HG03354 (cell line): ENCODE results near the gene TSPAN9.

ENCODE experiments used
- ATAC-seq: cut with Tn5 transposase; IDR thresholded peaks from one replicate; pipeline ENCODE4 v1.9.1; 2021; ENCODE audit warnings: mild to moderate bottlenecking; ENCODE audit not compliant: unreplicated experiment, poor library complexity, severe bottlenecking

TSPAN9 gene

DNA sequence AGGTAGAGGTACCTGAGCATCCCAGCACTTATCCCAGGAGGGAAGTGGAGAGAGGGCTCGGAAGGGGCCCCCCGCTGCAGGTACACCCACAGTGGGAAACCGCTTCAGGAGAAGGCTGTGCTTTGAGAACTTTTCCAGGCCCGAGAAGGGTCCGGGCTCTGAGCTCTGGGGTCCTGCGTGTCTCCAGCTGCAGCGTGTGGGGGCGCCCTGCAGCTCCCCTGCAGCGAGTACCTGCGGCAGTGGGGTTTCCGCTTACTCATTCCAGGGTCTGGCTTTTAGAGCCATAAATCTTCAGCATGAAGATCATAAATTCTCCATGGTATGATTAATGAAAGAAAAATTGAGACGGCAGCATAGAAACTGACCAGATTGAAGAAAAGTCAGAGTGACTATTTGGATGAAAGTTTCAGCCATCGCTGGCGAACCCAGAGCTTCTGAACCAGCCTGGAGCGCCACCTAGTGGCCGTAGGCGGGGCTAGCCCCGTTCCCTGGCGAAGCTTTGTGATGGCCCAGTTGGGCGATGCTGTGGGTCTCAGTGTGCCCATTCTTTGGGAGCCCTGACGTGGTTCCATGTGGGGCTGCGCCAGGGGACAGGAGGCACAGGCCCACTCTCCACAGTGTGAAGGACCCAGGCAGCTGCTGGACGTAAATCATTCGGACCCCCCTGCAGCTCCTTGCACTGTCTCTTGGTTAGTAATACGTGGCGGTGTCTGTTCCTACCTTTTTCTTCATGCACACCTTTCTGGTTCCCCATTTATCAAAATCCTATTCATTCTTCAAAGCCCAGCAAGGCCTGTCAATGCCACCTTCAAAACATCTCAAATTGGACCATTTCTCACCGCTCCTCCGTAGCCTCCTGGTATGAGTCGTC is 198.2 kb downstream of the TSPAN9 start:
- peak; percentile 69 for ATAC-seq

DNA sequence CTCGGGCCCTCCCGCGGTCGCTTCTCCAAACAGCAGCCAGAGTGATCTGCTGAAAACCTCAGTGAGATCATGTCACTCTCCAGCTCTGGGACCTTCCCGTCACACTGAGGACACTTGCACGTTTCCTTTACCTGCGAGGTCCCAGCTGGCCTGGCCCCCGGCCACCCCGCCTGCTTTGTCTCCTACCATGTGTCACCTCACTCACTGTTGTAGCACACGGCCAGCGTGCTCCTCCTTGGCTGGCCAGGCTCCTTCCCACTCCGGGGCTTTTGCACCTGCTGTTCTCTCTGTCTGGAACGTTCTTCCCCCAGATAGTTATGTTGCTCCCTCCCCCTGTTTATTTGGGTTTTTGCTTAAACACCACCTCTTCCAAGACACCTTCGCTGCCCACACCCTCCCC is 199.0 kb downstream of the TSPAN9 start:
- ATAC-seq = no peak

DNA sequence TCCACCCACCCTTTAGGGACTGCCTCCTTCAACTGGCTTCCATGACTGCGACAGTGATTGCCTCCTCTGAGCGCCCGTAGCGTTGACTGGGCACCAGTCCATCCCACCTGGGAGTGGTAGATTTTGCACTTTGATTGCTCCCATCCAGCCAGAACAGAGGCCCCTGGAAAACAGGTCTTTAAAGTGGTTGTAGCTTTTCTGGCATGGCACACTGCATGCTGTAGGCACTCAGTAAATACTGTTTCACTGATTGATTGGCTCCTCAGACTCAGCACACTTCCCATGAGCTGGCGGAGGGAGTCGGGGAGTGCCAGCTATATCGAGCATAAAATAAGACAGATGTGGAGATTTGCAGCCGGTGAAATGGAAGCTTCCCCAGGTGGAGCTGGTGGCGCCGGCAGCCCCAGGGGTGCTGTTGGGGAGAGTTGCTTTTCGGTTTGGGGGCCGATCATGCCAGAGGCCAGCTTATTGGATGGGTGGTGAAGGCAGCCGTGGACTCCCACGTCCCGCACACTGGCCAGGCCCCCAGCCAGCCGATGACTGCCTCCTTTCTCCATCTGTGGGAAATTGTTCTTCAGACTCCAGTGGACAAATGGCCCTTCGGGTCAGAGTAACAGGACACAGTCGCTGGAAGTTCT is 200.2 kb downstream of the TSPAN9 start:
- no peak for ATAC-seq

DNA sequence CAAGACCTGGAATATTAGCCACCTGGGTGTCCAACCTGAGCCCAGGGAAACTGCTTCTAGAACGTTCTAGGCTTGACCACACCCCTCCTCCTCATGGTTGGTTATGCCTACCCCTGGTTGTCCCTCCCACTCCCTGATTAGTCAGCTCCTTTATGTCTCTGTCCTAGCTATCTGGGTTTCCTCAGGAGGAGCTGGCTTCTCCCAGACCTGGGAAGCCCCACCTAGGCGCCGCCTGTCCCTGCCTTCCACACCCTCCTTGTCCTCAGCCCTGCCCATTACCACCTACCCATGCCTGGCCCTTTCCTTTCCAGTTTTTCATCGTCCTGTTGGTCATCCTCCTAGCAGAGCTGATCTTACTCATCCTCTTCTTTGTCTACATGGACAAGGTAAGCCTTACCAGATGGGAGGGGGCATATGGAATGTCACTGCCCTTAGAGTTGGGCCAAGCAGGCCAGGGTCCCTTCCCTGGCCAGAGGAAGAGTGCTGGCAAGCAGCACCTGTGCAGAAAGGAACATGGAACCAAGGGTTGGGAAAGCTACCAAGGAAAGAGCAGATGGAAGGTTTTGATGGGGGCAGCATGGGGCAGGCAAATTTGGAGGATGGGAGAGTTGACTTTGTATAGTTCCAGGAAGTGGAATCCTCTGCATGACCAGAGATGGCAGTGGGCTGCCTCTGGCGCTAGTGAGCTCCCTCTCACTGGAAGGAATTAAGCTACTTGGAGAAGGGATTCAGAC is 201.7 kb downstream of the TSPAN9 start:
- ATAC-seq = no peak

DNA sequence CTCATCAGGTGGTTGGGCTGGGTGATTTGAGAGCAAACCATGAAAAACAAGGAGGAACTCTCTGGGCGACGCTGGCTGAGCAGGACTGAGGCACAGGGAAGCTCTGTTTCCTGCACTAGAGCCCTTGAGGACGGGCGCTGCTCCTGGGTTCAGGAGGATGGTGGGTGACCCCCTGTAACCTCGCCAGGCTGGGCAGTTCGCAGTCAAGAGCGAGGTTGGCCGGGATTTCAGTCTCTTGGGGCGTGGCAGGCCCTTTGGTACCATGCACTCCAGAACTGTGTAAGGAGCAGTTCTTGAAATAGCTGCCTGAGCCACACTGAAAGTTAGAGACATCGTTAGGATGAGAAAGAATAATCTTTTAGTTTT is 202.2 kb downstream of the TSPAN9 start:
- ATAC-seq = no peak

DNA sequence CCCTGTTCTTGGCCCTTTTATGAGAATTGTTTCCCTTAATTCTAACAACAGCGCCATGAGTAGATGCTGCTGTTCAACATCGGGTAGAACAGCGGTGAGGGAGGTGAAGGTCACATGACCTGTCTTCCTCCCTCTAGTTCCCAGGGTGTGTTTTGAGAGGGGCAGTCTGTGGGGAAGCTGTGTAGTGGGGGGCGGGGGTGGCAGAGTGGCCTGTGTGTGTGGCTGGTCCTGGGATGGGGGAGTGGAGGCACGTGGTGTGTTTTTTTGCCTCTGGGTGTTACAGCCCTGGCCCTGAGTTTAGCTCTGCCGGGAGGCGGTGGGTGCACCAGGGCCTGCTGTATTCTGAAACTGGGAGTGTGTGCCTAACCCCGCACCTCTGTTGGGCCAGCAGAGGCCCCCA is 202.7 kb downstream of the TSPAN9 start:
- no peak for ATAC-seq

DNA sequence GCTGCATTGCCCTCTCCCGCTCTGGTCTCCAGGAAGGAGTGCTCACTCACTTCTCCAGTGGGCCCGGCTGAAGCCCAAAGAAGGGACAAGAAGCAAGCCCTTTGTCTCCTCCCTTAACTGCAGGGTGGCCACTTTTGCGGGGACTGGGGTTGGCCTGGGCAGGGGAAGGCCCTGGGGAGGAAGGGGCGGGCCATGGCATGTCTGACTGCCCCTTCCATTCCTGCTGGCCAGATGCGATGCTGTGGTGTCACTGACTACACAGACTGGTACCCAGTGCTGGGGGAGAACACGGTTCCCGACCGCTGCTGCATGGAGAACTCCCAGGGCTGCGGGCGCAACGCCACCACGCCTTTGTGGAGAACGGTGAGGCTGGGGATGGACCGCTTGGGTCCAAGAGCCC is 203.8 kb downstream of the TSPAN9 start:
- ATAC-seq = no peak

DNA sequence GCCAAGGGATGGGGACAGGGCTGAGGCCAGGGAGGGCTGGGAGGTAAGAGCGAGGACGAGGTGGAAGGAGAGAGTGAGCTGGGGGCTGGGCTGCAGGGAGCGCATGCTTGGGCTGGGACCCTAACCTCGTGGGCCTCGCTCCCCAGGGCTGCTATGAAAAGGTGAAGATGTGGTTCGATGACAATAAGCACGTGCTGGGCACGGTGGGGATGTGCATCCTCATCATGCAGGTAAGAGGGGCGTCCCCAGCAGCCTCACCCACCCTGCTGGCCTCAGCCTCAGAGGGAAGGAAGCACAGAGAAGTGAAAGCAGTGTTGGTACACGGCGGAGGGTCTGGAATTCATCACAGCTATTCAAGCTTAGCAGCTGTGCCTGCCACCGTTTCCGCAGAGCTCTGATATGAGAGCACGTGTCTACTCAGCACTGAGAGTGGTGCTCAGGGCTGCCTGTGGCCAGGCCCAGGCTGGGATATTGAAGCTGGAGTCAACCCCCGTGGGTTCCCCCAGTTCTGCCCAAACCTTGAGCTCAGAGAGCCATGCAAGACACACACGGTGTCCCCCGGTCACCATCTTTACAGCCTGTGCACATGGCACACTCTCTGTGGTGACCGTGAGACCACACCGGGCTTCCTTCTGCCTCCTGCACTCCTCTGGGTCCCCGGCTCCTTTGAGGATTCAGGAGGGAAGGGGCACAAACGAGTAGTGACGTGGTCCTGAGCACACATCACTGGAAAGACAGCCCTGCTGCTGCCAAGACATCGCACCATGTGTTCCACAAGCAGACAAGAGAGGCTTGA is 204.6 kb downstream of the TSPAN9 start:
- no peak for ATAC-seq

DNA sequence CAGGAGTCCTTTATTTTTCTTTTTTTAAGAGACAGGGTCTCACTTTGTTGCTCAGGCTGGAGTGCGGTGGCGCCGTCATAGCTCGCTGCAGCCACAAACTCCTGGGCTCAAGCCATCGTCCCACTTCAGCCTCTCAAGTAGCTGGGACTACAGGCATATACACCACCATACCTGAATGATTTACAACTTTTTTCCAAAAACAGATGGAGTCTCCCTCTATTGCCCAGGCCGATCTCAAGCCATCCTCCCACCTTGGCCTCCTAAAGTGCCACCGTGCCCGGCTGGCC is 205.1 kb downstream of the TSPAN9 start:
- ATAC-seq = no peak

DNA sequence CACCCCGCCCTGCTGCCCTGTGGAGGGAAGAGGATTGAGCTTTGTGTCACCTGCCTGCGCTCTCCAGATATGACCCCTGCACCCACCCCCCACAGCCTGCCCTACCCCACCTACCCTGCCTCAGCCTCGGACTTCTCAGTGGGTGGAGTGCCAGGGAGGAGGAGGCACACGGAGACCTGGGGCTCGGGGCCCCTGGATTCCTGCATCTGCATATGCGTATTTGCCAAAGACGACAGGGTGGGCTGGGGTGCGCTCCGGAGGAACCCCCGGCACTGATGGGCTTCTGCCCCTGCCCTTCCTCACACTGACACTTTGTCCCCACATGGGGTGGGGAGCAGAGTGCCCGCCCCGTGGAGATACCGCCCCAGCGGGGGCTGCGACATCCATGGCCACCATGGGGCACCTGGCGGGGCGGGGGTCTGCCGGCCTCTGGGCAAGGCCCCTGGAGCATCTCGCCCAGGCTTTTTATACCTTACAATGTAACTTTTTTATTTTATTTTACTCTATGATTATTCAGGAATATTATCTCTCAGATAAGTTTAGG is 206.0 kb downstream of the TSPAN9 start:
- ATAC-seq = no peak

DNA sequence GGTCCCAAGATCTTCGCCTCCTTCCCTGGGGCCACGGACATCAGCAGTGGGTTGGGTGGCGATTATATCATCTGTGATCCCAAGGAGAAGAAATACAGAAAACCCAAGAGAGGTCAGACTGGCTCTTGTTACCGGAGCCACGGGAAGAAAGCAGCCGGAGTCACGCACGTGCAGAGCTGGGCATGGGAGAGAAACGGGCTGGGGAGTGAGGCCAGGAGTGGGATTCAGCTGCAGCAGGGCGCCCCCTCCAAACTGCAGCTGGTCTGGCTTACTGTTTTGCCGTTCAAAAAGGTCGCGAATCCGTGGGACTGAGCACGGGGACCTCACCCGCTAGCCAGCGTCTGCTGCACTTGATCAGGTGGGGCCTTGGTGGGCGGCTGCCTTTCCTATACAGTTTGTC is 207.2 kb downstream of the TSPAN9 start:
- no peak for ATAC-seq

DNA sequence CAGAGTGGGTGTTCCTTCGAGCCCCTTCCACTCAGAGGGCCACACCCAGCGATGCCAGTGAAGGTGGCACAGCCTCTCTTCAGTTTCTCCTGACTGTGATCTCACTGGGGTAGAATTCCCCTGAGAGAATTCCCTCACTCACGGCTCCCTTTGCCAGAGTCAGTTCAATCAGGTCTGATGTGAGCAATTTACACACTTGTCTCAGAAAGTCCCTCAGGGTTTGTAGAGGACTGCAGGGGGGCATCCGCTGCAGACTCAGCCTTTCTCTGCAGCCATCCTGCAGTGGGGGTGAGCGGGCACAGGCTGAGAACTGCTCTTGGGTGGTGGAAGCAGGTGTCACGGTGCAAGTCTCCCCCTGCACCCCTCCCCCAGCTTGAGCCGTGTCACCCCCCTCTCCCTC is 208.4 kb downstream of the TSPAN9 start:
- ATAC-seq = no peak

DNA sequence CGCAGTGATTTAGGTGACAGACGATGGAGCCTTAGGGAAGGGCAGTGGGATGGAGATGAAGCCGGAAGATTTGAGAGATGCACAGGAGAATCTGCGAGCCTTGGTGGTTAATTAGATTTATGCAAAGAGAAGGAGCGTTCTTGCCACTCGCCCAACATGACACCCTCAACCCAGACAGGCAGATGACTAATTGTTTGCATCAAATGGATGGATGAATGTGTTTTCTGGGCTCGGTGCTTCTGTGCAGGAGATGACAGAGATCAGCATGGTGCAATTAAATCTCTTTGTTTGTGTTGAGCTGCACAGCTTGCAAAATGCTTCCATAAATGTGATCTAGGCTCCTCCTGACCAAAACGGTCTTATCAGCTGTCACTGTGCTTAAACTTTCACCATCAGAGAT is 211.5 kb downstream of the TSPAN9 start:
- ATAC-seq = no peak

DNA sequence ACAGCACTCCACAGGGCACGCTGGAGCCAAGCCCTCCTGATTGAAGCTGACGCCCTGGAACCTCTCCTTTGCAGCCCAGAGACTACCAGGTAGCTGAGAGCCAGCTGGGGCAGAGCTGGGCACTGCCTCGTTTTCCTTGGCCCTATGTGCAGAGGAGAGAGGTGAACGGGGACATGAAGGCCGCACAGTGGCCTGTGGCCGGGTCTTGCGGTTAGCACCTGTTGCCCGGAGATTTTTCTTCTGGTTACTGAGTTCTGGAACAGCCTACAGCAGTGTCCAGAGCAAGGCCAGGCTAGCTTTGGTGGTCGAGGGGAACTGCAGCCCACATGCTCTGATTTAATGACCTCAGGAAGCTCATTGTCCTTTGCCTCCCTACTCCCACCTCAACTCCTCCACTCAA is 212.5 kb downstream of the TSPAN9 start:
- no peak for ATAC-seq

DNA sequence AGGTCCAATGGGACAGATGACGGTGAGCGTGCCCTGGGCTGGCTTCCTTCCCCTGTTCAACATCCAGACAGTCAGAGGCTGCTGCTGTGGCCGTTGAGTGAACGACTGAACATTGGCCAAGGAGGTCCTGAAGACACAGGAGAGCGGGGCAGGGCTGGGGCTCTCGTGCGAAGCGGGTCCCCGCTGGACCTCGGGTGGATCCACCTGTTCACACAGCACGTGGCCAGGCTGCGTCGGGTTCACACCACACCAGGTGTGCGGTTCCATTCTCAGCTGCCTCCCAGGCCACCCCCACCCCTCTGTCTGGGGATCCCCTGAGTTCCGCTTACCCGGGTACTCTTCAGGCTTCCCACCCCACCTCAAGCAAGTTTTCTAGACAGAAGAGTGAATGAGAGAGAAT is 214.8 kb downstream of the TSPAN9 start:
- ATAC-seq = no peak

DNA sequence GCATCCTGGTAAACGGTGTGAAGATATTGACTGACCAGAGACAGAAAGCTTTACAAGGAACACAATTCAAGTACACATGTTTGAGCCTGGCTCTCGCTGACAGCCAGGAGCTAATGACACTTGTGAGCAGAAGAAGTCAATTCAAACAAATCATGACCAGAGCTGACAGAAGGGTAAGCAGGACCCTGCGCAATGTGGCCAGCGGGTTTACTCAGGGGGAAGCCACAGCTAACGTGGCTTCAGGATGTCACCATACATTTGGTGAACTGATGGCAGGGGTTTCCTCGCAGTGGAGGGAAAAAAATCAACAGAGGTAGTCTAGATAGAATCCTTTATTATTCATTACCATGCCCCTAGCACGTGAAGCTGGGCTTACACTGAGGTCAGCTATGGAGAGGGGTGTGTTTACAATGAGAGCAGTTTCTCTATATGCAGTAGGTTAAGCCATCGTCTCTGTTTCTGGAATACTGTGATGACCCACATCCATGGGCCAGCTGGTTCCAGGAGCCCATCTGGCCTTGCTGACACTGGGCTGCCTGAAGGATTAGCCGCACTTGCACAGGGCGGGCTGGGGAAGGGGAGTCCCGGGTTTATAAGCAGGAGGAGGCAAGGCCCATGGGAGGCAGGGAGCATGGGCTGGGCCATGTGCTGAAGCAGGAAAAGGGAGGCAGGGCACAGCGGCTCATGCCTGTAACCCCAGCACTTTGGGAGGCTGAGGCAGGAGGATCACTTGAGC is 215.7 kb downstream of the TSPAN9 start:
- ATAC-seq = no peak

DNA sequence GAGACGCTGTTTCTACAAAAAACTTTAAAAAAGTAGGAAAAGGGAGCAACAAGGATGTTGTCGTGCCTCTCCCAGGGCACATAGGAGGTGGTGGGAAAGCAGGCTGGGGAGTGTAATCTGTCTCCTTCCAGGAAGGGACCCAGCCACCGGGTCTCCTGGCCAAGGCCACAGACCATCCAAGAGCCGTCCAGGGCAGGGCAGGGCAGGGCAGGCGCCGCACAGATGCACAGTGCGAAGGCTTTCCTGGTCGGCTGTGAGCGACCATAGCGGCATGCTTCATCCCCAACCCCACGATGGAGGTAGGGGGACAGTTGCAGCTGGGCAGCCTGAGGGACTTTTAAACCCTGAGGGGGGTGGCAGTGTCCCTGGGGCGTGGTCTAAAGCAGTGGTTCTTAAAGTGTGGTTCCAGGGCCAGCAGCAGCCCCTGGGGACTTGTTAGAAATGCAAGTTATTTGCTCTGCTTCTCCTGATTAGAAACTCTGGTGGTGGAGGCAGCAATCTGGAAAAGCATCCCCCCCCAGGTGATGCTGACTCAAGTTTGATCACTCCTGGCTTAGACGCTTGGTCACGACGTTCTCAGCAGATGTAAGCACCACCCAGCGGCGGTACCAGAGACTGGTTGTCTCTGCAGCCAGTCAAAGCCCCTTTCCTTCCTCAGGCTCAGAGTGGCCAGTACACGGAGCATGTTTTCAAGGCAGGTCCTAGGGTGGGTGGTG is 216.4 kb downstream of the TSPAN9 start:
- no peak for ATAC-seq

DNA sequence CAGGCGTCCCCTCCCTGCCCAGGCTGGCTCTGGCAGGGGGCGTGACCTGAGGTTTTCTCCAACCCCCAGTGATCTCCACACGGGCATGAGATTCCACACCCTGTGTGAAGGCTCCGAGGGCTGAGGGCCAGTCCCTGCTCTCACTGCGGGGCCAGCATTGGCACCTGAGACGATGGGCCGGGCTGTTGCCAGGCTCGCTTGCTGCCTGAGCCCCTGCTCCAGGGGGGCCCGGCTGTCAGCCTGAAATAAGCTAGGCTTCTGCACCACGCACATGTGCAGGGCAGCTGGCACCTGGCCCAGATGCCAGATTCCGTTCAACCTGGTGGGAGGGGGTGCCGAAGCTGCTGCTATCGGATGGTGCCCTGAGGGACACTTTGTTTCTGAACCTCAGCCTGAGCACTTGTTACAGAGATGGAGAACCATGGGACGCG is 217.3 kb downstream of the TSPAN9 start:
- ATAC-seq = no peak

DNA sequence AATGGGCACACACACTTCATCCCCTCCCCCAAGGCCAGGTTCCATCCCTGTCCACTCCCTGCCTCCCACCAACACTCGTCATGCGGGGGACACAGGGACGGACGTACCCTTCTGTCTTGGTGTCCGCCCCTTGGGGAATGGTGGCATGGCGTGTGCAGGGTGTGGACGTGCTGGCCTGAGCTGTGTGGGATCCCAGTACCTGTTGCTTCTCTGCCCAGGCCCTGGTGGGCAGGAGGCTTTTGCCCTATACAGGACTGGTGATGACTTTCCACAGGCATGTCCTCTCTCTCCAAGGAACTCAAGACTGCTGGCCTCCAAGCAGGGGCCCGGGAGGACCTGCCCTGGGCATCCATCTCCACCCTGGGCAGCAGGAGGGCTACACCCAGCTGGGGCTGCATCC is 218.0 kb downstream of the TSPAN9 start:
- ATAC-seq = no peak
